ENCODE data around the gene FJX1. TPM values are rescaled to one million over a fixed set of nuclear protein-coding genes. Genes with fewer than 3 reads are reported as not detected.

Gene FJX1
- total RNA-seq, 1 experiment from 2014 or later, result 25.7 TPM

GRCh38 chr11:35602160-35602793 lies 16.0 kb upstream of the FJX1 start:
- DNase-seq (ENCODE audit: low read depth), result no peak
- in situ Hi-C loops (cut with HindIII; ENCODE audit: low pct_unique_long_range_greater_than_20kb, low sequenced_read_pairs), result no loop called here

DNA sequence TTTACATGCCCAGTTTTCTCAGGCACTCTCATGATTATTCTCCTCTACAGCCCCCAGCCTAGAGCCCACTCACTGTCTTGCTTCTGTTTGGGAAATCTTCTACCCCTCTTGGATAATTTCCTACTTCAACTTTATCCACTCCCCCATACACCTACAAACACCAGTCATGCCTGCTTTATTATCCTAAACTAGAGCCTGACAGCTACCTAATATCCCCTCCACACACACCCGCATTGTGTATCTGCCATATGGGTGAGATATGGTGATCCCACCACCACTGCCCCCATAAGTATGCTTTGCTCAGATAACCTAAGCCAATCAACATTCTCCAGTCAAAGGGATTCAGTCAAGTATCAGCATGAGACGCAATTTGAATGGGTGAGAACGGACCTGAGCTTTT lies 15.3 kb upstream of the FJX1 start:
- no peak for DNase-seq (ENCODE audit: low read depth)
- in situ Hi-C loops (cut with HindIII; ENCODE audit: low pct_unique_long_range_greater_than_20kb, low sequenced_read_pairs), result no loop called here

- DNase-seq (ENCODE audit: low read depth), result no peak
- in situ Hi-C loops (cut with HindIII; ENCODE audit: low pct_unique_long_range_greater_than_20kb, low sequenced_read_pairs), result no loop called here
Observed at GRCh38 chr11:35605706-35606105, 12.6 kb upstream of the FJX1 start.

- DNase-seq (ENCODE audit: low read depth), result no peak
- in situ Hi-C loops (cut with HindIII; ENCODE audit: low pct_unique_long_range_greater_than_20kb, low sequenced_read_pairs), result no loop called here
Observed at GRCh38 chr11:35606206-35606605, 12.1 kb upstream of the FJX1 start.

DNA sequence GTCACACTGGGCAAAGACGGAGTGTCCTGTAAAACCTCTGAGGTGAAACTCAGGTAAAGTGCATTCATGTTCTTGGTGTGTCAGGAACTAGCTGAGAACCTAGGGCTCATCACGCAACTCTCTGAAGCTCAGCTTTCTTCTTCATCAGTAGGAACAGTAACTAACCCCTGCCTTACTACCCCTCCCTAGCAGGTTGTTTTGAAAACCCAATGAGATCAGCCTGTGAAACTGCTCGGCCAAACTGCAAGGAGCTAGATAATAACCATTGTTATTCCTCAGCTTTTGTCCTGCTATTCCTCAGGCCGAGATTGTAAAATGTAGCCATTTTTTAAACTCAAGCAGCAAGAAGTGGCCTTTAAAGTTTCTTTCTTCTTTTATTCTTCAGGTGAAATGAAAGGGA lies 9.8 kb upstream of the FJX1 start:
- in situ Hi-C loops (cut with HindIII; ENCODE audit: low pct_unique_long_range_greater_than_20kb, low sequenced_read_pairs), result no loop called here
- DNase-seq (ENCODE audit: low read depth), result no peak

DNA sequence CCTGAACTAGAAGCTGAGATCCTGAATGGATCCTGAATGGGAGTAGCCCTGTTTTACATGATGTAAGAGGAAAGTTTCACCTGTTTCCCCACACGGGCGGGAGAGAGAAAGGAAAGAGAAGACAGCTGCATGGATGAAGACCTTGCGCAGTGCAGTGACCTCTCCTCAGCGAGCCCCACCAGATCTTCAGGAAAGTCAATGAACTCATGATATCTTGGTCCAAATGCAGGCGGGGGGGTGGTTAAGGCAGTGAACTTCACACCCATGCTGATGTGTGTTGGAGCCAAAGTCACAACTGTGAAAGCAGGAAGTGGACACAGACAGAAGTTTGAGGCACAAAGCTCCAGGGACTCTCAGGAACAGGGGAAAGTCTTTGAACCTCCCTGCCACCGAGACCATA lies 8.6 kb upstream of the FJX1 start:
- in situ Hi-C loops (cut with HindIII; ENCODE audit: low pct_unique_long_range_greater_than_20kb, low sequenced_read_pairs), result no loop called here
- DNase-seq (ENCODE audit: low read depth), result no peak

- in situ Hi-C loops (cut with HindIII; ENCODE audit: low pct_unique_long_range_greater_than_20kb, low sequenced_read_pairs), result no loop called here
- DNase-seq (ENCODE audit: low read depth), result no peak
Observed at GRCh38 chr11:35610631-35611030, 7.6 kb upstream of the FJX1 start.

- in situ Hi-C loops (cut with HindIII; ENCODE audit: low pct_unique_long_range_greater_than_20kb, low sequenced_read_pairs), result no loop called here
- no peak for DNase-seq (ENCODE audit: low read depth)
Observed at GRCh38 chr11:35611741-35612140, 6.5 kb upstream of the FJX1 start.

DNA sequence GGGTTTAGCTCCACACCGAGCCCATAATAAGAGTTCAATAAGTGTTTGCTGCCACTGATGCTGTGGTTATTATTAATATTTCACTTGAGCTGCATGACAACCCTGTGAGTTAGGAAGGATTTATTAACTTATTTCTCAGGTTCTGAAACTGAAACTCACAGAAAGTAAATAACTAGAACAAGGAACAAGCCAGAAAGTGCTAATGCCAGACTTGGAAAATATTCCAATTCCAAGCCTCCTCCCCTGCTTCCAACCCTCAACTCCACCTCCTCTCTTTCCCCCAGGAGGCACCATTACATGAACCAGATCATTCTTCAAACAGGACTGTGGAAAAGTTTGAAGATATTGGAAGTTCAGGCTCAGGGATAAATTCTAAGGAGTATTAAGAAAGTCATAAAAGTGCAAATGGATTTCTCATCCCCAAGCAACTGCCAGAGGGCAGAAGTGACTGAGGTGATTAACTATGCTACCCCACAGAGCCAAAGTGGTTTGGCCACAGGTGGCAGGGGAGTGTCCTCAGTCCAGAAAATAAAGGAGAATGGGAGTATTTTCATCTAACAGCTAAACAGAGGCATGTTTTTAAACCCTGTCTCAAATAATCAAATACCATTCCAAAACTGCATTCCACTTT lies 3.2 kb upstream of the FJX1 start:
- in situ Hi-C loops (cut with HindIII; ENCODE audit: low pct_unique_long_range_greater_than_20kb, low sequenced_read_pairs), result no loop called here
- DNase-seq (ENCODE audit: low read depth), result no peak

DNA sequence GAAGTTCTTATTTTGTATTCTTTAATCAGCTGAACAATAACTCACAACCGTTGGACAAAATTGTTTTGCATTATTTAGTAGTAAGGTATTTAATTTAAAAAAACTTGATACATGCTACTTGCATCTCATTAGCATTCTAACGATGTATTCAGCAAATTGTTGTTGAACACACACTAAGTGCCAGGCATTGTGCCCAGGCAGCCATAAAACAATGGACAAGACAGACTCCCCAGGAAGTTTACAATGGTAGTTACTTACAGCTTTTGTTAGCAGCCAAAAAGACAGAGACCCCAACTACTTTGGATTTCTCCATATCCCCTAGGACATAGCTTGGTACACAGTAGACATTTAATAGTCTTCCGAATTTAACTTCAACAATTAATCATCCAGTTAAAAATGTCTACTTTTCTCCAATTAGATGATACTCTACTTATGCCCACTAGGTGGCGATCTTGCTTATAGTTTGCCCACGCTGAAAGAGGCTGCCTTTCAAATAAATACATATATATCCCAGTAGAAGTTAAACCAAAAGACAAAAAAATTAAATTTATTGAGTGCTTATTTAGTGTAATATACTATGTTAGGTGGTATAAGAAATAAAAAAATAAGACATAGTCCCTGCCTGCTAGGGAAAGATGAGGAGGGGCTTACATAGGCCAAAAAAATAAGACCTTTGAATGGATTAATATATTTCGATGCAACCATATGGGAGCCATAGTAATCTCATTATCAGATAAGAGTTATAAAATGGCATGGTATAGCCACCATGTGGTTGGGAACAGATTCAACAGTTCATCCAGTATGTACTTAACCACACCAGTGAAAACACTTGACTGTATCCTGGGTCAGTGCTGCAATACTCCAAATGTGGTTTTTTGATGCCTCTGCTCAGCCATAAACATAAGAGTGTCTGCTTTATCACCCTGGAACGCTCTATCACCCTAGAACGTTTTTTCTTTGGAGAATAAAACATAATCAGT lies 2.0 kb upstream of the FJX1 start:
- in situ Hi-C loops (cut with HindIII; ENCODE audit: low pct_unique_long_range_greater_than_20kb, low sequenced_read_pairs), result no loop called here
- DNase-seq (ENCODE audit: low read depth), result peak; percentile 34

DNA sequence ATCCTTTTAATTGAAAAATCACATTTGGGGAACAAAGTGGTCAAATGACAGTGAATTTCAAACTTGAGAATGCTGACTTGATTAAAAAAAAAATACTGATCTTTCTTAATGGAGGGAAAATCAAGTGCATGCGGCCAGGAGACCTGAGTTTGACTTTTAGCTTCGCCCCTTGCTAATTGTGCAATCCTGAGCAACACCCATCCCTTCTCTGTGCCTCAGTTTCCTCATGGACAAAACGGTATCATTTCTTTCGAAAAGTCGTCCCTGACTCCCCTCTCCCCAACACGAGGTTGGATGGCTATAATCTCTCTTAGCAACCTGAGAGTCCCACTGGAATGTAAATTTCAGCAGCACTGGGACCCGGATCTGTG lies 959 bp upstream of the FJX1 start:
- DNase-seq (ENCODE audit: low read depth), result no peak
- in situ Hi-C loops (cut with HindIII; ENCODE audit: low pct_unique_long_range_greater_than_20kb, low sequenced_read_pairs), result no loop called here

DNA sequence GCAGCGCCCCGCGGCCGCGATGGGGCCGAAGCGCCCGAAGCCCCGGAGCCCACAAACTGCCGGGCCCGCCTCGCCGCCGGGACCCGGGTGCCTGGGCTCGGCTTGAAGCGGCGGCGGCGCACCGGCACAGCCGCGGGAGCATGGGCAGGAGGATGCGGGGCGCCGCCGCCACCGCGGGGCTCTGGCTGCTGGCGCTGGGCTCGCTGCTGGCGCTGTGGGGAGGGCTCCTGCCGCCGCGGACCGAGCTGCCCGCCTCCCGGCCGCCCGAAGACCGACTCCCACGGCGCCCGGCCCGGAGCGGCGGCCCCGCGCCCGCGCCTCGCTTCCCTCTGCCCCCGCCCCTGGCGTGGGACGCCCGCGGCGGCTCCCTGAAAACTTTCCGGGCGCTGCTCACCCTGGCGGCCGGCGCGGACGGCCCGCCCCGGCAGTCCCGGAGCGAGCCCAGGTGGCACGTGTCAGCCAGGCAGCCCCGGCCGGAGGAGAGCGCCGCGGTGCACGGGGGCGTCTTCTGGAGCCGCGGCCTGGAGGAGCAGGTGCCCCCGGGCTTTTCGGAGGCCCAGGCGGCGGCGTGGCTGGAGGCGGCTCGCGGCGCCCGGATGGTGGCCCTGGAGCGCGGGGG lies 346 bp downstream of the FJX1 start:
- in situ Hi-C loops (cut with HindIII; ENCODE audit: low pct_unique_long_range_greater_than_20kb, low sequenced_read_pairs), result no loop called here
- DNase-seq (ENCODE audit: low read depth), result peak; percentile 54

GRCh38 chr11:35619116-35619854 lies 1.0 kb downstream of the FJX1 start:
- peak; percentile 72 for DNase-seq (ENCODE audit: low read depth)

DNA sequence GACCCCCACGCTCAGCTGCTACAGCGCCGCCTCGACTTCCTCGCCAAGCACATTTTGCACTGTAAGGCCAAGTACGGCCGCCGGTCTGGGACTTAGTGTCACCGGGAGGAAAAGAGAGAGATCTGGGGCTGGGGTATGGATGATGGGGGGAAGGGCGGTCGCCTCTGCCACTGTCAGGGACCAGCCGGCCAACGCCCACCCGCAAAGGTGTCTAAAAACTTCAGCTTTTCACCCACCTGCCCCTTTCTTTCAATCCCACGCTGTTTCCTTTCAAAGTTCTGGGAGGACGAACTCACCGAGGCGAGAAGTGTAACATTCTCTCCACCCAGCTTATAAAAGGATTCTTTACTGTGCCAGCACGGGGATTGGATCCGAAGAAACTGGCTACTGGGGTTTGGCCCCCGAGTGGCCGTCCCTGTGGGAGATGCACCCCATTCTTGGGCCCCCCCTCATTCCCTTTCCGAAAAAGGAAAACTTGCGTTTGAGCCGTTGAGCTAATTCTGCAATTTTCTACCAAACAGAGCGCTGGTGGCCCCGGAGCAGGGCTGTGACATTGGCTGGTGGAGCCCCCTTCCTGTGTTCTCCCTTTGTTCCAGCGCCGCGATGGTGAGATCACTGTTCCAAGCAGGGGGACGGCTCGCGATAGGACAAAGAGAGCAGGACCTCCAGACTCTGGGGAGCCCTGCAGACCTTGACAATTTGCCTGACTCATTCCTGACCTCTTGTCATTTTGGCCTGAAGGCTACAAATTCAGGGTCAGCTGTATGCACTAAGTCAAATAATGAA lies 1.8 kb downstream of the FJX1 start:
- in situ Hi-C loops (cut with HindIII; ENCODE audit: low pct_unique_long_range_greater_than_20kb, low sequenced_read_pairs), result no loop called here
- peak; percentile 46 for DNase-seq (ENCODE audit: low read depth)

More at GRCh38 chr11:35619116-35619854, 1.0 kb downstream of the FJX1 start:
- in situ Hi-C loops (cut with HindIII; ENCODE audit: low pct_unique_long_range_greater_than_20kb, low sequenced_read_pairs), result no loop called here

DNA sequence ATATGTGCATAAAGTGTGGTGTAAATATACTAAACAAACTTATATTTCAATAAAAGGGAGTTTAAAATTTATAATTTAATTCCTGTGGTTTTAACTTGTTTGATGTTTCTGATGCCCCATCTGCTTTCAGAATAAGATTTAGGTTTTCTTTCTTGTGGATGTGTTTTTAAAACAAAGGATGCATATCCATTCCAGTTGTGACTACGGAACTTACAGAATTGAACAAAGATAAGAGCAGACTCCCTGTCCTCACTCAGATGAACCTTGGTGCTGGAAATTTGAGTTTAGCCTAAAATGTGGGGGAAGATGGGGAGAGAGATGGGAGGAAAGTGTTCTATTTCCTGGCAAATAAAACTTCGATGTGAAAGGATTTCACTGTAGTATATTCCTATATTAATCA lies 2.5 kb downstream of the FJX1 start:
- in situ Hi-C loops (cut with HindIII; ENCODE audit: low pct_unique_long_range_greater_than_20kb, low sequenced_read_pairs), result no loop called here
- DNase-seq (ENCODE audit: low read depth), result no peak

GRCh38 chr11:35621620-35622019 lies 3.4 kb downstream of the FJX1 start:
- DNase-seq (ENCODE audit: low read depth), result no peak
- in situ Hi-C loops (cut with HindIII; ENCODE audit: low pct_unique_long_range_greater_than_20kb, low sequenced_read_pairs), result no loop called here

- peak; percentile 17 for DNase-seq (ENCODE audit: low read depth)
- in situ Hi-C loops (cut with HindIII; ENCODE audit: low pct_unique_long_range_greater_than_20kb, low sequenced_read_pairs), result no loop called here
Observed at GRCh38 chr11:35622070-35622469, 3.8 kb downstream of the FJX1 start.
